COLO668 (cell line): Measurements from ENCODE around the gene CETN1.

Experiments
- DNase-seq: peaks from one replicate; lab custom pipeline; 2025; ENCODE audit not compliant: unreplicated experiment; lab: John Stamatoyannopoulos, UW

CETN1 gene

GRCh38 chr18:621291-622043, 41.3 kb downstream of the CETN1 start:
- DNase-seq, result no peak

GRCh38 chr18:622289-622688, 42.1 kb downstream of the CETN1 start:
- DNase-seq, result no peak

GRCh38 chr18:623761-624620, 43.8 kb downstream of the CETN1 start:
- peak; percentile 82 for DNase-seq

- no peak for DNase-seq
Measured at GRCh38 chr18:627231-627630, 47.1 kb downstream of the CETN1 start.

GRCh38 chr18:629269-630150, 49.3 kb downstream of the CETN1 start:
- DNase-seq, result no peak

GRCh38 chr18:631560-631959, 51.4 kb downstream of the CETN1 start:
- no peak for DNase-seq
